Ovary (tissue), 3 donors: ENCODE data around the gene P2RY6.

Experiments
- EP300 ChIP-seq: sonication (generic); formaldehyde crosslinking; IDR thresholded peaks from one replicate; pipeline ENCODE4 v1.6.1; 2017; ENCODE audit warnings: antibody characterized with exemption
- POLR2A ChIP-seq: fragments of 450-650 bp; IDR thresholded peaks from one replicate; pipeline ENCODE4 v1.6.1; 2017; ENCODE audit warnings: antibody characterized with exemption, mild to moderate bottlenecking, moderate library complexity
- TF ChIP-seq, protein P1 (sequence below), 3 donors: fragments of 450-650 bp in 2 of 3; fragments of 200-600 bp in 1 of 3; IDR thresholded peaks; one replicate each; pipeline versions ENCODE4 v1.5.1 to v1.8.0; 2016 to 2022; ENCODE audit warnings: antibody characterized with exemption in 3 of 3, mild to moderate bottlenecking in 1 of 3
- donor health status: DM: no; HTN: no; CAD: no.

DNA sequence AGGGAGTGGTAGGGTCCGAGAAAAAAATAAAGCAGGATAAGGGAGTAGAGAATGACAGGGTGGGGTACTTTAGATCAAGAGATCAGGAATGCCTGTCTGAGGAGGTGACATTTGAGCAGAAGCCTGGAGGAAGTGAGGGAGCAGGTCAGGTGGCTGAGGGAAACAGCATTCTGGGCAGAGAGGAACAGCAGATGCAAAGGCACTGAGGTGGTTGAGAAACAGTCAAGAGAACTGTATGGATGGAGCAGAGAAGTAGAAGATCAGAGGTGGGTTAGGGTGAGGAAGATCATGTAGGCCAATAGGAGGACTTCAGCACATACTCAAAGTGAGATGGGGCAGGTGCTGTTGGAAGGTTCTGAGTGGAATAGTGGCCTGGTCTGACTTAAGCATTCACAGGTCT lies 44.3 kb downstream of the P2RY6 start:
- TF ChIP-seq, protein P1, sequence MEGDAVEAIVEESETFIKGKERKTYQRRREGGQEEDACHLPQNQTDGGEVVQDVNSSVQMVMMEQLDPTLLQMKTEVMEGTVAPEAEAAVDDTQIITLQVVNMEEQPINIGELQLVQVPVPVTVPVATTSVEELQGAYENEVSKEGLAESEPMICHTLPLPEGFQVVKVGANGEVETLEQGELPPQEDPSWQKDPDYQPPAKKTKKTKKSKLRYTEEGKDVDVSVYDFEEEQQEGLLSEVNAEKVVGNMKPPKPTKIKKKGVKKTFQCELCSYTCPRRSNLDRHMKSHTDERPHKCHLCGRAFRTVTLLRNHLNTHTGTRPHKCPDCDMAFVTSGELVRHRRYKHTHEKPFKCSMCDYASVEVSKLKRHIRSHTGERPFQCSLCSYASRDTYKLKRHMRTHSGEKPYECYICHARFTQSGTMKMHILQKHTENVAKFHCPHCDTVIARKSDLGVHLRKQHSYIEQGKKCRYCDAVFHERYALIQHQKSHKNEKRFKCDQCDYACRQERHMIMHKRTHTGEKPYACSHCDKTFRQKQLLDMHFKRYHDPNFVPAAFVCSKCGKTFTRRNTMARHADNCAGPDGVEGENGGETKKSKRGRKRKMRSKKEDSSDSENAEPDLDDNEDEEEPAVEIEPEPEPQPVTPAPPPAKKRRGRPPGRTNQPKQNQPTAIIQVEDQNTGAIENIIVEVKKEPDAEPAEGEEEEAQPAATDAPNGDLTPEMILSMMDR (IDR thresholded peaks at IDR 0.05) = no peak
- TF ChIP-seq POLR2A = no peak
- TF ChIP-seq EP300 = no peak
